HG02885 (cell line): Measurements from ENCODE around the gene MYH7.
"Not testable (repeated sequence)": the region's sequence is repeated elsewhere in the genome, so short reads cannot be mapped to it uniquely, and the experiment has no call there.

Source experiments
- ATAC-seq: cut with Tn5 transposase; IDR thresholded peaks from one replicate; pipeline ENCODE4 v1.9.1; 2021; ENCODE audit warnings: mild to moderate bottlenecking; ENCODE audit not compliant: unreplicated experiment, poor library complexity

MYH7 gene

DNA sequence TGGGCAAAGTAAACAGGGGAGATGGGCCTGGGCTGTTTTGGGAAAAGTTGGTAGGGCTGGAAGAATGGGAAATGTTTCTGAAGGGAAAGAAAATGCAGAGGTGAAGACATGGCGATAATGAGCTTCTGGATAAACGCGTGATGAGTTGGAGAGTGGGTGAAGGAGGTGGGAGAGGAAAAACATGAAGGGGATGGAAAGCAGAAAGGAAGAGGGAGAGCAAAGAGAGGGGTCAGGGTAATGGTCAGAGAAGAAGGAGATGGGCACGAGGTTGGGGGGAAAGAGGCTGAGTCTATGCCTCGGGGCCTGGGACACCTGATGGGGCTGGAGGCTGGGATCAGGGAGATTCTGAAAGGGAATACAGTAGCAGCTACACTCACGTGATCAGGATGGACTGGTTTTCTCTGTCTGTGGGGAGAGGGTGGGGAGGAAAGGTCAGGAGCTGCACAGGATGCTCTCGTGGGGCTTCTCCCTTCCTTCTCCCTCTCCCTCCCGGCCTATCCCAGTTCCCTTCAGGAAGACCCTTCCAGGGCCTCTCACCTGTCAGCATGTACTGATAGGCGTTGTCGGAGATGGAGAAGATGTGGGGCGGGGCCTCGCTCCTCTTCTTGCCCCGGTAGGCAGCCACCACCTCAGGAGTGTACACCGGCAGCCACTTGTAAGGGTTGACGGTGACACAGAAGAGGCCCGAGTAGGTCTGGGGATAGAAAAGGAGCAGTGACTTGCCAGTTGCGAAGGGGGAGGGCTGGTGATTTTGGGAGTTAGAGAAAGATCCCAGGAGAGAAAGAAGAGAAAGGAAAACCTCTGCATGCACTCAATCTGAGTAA, 3.1 kb downstream of the MYH7 start:
- ATAC-seq: no peak

DNA sequence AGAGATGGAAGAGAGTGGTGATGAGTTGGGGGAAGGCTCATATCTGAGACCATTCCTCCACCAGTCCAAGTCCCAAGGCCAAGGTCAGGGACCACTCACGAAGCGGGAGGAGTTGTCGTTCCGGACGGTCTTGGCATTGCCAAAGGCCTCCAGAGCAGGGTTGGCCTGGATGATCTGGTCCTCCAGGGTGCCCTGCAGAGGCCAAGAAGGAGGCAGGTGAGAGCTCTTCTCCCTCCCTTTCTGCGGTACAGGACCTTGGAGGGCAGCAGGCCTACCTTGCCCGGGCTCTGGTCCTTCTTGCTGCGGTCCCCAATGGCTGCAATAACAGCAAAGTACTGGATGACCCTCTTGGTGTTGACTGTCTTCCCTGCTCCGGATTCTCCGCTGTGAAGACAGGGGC, 4.0 kb downstream of the MYH7 start:
- no peak for ATAC-seq

DNA sequence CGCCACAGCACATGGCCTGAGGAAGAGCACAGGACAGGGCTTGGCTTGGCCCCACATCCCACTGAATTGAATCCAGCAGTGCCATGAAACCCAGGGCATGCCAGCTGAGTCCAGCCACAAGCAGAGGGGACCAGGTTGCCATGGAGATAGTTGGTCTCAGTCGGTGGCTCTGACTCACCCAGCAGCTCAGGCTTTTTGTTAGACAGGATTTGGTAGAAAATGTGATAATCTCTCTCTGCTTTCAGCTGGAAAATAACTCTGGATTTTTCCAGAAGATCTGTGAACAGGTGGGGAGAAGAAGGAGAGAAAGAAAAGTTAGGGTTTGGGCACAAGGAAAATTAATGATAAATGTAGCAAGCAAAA, 4.8 kb downstream of the MYH7 start:
- ATAC-seq: no peak

DNA sequence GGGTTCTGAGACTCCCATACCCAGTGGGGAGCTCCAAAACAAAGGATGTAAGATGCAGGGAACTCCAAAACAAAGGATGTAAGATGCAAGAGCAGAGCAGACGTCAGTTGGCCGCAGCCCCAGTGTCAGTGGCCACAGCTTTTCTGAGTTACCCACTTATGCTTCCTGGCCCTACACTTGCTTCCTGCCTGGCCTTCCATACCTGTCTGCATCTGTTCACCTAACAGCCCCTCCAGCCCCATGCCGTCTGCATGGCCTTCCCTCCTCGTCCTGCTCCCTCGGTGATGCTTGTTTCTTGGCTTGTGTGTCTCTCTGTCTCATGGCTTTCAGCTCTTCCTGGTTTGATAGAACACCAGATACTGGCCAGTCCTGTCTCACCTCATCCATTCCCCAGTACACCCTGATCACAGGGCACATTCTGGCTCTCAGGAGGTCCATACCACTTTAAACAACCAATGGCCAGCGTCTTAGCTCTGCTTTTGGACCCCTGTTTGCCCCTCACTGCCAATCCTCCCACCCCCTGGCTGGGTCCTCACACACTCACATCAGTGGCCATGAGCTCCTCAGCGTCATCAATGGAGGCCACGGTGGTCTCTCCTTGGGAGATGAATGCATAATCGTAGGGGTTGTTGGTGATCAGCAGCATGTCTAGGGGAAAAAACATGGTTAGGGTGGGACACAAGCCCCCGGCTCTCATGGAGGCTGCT, 5.3 kb downstream of the MYH7 start:
- no peak for ATAC-seq

DNA sequence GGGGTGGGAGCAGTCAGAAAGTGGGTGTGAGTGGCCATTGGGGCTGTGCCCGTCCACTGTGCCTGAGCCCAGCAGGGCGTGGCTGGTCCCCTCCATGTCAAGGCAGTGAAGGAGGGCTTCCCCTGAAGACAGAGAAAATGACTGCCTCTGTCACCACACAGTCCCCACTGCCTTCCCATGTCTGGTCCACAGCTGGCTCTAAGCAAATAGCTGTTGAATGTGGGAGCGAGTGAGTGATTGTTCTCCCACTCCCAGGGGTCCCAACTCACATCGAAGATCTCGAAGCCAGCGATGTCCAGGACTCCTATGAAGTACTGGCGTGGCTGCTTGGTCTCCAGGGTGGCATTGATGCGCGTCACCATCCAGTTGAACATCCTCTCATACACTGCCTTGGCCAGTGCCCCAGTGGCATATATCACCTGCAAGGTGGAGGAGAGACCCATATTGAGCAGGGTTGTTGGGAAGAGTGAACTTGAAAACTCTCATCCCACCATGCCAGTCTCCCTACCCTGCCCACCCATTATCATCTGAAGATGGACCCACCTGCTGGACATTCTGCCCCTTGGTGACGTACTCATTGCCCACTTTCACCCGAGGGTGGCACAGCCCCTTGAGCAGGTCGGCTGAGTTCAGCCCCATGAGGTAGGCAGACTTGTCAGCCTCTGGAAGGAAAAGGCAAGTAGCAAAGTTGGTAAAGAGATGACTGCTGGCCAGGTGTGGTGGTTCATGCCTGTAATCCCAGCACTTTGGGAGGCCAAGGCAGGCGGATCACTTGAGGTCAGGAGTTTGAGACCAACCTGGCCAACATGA, 6.6 kb downstream of the MYH7 start:
- no peak for ATAC-seq

DNA sequence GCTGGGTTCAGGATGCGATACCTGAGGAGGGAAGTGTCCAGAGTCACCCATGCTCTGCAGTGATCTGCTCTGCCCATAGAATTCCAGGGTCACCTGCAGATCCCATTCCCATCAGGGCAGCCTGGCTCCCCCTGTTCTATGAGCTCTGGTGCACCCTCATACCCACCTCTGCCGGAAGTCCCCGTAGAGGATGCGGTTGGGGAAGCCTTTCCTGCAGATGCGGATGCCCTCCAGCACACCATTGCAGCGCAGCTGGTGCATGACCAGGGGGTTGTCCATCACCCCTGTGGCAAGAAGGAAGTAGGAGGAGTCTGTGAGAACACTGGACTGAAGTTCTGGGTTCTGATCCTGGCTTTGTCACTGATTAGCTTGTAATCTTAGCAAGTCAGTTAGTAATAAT, 9.7 kb downstream of the MYH7 start:
- not testable (repeated sequence) for ATAC-seq

DNA sequence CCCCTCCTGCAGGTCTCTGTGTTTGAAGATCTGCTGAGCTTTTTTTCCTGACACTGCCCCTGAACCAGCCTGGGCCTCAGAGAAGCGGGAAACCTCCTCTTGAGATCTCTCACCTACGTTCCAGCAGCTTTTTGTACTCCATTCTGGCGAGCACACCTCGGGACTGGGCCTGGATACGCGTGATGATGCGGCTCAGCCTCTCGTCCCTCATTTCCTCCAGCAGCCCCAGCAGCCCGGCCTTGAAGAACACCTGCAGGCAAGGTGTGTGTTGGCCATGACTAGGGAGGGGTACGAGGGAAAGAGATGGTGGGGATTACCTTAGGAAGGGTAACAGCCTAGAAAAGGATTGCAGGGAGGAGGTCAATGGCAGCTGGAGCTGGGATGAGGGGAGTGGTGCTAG, 10.3 kb downstream of the MYH7 start:
- ATAC-seq: no peak

DNA sequence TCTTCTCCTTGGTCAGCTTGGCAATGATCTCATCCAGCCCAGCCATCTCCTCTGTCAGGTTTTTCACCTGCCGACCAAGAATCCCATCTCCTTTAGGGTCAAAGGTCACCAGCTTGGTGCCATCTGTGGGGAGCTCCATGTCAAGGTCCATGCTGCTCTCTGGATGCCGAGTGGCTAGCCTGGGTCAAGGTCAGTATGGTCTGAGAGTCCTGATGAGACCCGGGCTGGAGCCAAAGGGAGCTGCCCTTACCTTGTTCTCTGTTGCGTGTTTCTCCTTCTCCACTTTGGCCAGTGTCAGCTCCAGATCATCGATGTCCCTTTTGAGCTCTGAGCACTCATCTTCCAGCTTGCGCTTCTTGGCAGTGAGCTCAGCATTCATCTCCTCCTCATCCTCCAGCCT, 11.8 kb downstream of the MYH7 start:
- ATAC-seq: no peak

DNA sequence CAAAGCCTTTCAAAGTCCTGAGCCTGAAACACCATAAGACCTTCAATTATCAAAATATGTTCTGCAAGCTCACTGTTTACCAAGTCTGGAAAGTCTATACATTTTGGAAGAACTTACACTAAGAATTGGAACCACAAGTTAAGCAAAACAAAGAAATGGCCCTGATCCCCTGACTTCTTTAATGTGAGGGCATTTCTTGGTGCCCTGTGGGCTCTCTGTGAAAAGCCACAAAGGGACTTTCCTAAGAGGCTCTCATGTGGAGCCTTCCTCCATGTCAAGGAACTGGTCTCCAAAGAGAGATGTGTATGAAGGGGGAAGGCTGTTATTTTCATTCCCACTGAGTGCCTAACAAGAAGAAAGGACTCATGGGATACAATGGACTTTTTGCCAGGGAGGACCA, 13.9 kb downstream of the MYH7 start:
- ATAC-seq: no peak

DNA sequence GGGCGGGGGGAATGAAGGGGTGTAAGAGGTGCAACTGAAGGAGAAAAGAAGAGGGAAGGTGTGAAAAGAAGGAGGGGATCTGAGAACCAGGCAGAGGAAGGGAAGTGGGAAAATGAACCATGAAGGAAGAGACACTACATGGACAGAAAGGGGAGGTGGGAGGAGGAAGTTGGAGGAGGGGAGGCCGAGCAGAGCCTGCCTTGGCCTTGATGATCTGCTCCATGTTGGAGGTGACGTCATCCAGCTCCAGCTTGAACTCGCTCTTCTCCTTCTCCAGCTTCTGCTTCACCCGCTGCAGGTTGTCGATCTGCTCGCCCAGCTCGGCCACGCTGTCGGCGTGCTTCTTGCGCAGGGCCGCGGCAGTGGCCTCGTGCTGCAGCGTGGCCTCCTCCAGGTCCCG, 15.8 kb downstream of the MYH7 start:
- ATAC-seq: not testable (repeated sequence)

DNA sequence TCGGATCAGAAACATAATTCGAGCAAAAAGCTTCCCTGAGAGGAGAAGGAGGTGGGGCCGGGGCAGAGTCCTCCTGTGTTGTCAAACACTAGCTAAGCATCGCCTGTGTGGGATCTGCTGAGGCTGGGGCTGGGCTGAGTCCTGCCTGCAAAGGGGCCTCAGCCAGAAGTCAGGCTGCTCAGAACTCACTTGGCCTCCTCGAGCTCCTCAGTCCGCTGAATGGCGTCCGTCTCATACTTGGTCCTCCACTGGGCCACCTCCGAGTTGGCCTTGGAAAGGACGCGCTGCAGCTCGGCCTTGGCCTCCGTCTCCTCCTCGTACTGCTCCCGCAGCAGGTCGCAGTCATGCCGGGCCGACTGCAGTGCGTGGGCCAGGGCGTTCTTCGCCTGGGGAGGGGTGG, 17.4 kb downstream of the MYH7 start:
- ATAC-seq: no peak

DNA sequence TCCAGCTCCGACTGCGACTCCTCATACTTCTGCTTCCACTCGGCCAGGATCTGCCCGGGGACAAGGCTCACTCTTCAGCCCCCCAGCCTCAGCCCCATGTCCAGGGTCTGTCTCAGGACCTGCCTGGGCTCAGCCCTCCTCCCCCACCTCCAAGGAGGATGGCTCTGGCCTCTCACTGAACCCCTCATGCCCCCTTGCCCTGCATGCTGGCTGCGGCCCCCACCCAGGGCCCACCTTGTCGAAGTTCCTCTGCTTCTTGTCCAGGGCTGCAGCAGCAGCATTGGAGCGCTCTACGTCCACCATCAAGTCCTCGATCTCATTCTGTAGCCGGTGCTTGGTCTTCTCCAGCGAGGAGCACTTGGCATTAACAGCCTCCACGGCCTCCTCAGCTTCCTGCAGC, 18.2 kb downstream of the MYH7 start:
- not testable (repeated sequence) for ATAC-seq

DNA sequence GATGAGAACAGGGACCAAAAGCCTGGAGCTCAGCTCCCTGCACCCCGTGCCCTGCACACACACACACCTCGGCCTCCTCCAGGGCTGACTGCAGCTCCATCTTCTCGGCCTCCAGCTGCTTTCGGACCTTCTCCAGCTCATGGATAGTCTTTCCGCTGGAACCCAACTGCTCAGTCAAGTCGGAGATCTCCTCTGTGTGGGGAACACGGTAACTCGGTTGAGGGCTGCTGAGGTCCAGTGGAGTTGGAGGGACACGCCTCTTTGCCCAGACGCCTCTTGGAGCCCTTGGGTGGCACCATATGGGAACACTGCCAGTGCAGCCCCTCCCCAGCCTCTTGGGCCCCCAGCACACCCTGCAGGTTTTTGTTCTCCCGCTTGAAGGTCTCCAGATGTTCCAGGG, 18.7 kb downstream of the MYH7 start:
- no peak for ATAC-seq

DNA sequence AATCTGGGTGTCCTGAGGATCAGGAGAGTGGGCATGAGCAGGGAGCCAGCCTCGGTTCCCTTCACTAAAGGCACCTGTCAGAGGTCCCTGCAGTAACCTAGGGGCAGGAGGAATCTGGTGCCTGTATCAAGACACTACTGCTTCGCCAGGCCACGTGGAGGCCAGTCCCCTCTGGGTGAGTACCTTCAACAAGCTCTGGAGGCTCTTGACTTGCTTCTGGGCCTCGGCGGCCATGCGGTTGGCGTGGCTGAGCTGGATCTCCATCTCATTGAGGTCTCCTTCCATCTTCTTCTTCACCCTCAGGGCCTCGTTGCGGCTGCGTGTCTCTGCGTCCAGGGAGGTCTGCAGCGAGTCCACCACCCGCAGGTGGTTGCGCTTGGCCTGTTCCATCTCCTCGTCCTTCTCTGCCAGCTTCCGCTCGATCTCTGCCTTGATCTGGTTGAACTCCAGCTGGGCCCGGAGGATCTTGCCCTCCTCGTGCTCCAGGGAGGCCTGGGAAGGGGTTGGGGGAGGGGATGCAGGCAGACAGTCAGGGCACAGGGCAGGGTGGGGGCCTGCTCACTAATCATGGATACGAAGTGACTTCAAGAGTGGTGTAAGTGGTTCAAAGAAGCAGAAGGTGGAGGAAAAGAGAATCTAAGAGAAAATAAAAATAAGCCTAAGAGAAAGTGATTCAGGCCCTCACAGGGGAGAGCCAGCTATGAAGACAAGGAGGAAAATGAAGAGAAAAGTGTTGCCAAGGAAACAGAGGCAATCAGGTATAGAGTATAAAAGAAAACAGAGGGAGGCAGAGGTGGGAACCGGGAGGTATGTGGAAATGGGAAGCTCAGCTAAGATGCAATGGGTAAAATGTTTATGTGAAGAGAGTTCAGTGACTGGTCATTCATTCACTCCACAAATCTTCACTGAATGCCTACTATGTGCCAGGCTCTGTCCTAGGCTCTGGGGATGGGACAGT, 19.4 kb downstream of the MYH7 start:
- no peak for ATAC-seq

DNA sequence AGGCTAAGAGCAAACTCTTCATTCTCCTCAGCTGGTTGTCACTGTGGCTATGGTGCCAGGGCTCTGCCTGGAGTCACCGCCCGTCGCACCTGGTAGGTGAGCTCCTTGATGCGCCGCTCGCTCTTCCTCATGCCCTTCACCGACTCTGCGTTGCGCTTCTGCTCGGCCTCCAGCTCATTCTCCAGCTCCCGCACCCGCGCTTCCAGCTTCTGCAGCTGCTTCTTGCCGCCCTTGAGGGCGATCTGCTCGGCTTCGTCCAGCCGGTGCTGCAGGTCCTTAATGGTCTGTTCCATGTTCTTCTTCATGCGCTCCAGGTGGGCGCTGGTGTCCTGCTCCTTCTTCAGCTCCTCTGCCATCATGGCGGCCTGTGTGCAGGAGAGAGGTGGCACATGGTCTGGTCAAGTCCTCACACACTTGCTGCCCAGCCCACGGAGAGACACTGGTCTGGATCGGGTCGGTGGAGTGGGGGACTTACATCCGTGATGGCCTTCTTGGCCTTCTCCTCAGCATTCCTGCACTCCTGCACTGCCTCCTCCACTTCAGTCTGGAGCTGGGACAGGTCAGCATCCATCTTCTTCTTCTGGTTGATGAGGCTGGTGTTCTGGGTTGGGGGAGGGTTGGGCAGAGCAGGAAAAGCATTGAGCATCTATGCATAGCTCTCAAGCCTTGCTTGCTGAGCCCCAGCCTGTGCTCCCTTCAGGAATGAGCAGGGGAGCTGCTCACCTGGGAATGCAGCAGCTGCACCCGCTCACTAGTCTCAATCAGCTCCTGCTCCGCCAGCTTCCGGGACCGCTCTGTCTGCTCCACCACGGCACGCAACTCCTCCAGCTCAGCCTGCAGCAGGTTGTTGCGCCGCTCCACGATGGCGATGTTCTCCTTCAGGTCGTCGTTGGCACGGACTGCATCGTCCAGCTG, 20.3 kb downstream of the MYH7 start:
- ATAC-seq: no peak

DNA sequence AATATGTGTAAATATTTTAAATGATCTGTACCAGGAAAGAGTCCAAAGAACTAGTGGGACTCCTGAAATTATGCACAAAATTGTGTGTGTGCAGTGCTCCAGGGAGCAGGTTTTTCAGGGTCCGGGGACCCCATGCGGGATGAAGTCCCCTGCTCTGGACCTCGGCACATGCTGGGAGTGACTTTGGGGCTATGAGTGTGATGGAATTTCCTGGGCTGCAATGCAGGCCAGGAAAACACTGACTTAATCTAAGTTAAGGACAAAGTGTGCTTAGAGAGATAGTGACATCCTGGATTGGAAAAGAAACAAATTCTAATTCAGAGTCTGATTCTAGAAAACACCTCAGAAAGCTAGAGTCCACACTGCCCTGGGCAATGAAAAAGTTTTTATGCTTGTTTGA, 21.2 kb downstream of the MYH7 start:
- ATAC-seq: no peak

DNA sequence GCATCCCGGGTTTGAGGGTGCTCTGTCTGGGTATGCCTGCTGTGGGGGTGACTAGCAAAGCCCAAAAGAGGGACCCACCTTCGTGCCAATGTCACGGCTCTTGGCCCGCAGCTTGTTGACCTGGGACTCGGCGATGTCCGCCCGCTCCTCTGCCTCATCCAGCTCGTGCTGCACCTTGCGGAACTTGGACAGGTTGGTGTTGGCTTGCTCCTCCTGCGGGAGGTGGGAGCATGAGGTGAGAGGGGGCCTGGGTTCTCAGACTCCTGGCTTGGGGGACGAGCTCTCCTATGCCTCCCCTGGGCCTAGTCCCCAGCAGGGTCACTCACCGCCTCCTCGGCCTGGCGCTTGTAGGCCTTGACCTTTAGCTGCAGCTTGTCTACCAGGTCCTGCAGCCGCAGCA, 21.8 kb downstream of the MYH7 start:
- no peak for ATAC-seq

DNA sequence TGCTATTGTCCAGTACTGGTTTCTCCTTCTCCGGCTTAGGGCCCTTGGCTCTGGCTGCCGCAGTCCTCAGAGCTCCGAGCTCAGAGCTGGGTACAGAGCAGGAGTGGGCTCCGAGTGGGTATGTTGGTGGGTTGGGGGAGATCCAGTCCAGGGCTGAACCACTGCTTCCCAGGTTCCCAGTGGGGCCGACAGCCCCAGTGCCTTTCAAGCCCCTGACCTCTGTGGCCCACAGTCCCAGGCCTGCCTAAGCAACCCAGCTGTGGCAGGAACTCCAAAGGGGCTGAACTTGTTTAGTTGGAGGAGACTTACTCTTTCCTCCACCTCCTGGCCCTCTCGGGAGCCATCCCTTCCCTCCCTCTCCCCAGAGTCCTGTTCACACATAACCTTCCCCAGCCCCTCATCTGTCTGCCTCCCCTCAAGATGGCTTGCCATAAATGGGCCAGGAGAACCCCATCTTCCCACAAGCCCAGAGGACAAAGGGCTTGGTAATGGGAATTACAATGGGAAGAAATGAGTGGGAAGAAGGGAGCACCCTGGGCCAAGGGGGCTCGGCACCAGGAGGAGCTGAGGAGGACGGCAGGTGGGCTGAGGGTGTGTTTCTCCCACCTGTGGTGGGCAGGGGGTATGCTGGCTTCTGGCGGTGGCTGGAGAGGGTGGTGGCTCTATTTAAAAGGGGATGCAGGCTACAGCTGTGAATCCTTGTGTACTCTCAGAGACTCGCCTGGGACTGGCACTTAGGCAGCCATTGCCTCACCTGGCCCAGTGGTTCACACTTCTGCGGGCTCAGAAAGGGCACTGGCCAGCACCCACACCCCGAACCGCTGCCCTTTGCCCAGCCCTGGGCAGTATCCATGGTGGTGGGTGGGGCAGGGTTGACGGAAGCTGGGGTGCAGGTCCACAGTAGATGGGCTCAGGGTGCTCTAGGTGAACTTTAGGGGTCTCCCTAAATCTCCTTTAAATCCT, 23.6 kb downstream of the MYH7 start:
- ATAC-seq: no peak
